ENCODE results near the gene PDXK. TPM values are rescaled to one million over a fixed set of nuclear protein-coding genes. Genes with fewer than 3 reads are reported as not detected.
"Not testable (repeated sequence)": the region's sequence is repeated elsewhere in the genome, so short reads cannot be mapped to it uniquely, and the experiment has no call there.

PDXK gene
- total RNA-seq, 1 donor: 26.0 TPM

DNA sequence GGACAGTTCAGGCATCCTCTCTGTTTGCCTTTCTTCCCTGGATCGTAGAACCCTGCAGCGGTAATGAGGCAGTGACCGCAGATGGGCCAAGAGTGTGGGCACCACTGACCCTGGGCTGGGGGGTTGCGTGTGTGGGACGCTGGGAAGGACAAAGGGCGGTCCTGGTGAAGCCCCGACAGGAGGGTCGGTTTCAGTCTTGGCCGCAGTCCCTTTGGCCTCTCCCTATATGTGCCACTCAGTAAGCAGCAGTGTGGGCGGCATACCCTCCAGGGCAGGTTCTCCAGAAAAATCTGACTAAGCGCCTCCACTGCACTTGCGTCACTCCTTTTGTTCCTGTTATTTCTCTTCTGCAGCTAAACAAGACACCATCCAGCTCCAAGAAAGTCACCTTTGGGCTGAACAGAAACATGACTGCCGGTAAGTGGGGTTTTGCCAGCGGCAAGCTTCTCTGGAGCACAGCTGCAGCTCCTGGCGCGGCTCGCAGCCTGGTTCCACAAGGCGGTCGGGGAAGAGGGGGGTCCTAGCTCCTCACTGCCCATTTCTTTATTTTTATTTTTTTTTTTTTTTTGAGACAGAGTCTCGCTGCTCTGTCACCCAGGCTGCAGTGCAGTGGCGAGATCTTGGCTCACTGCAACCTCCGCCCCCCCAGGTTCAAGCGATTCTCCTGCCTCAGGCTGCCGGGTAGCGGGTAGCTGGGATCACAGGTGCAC is 27.7 kb upstream of the PDXK start:
- H3K27me3 ChIP-seq (ENCODE audit: insufficient read depth, low read length): no peaks in the 10 kb centered on the region
- H3K9me3 ChIP-seq (ENCODE audit: low read depth, low read length): no peaks in the 10 kb centered on the region
- H3K4me1 ChIP-seq (ENCODE audit: insufficient read depth, low read length): peaks cover 13% of the 10 kb centered on the region

DNA sequence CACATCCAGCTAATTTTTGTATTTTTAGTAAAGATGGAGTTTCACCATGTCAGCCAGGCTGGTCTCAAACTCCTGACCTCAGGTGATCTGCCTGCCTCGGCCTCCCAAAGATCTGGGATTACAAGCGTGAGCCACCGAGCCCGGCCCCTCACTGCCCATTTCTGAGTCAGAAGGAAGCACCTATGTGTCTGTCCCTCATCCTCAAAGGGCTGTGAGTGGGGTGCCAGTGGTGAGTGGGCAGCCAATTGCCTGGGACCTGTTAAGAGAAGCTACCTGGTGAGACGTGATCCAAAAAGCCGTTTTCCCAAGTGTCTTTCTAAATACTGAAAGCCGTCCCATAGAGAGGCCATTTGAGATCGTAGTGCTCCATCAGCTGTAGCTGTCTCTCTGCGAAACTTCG is 27.1 kb upstream of the PDXK start:
- Histone ChIP-seq H3K27me3 (ENCODE audit: insufficient read depth, low read length) (no peaks in the 10 kb centered on the region), H3K9me3 (ENCODE audit: low read depth, low read length) (no peaks in the 10 kb centered on the region), H3K4me3 (ENCODE audit: low read length) (no peak overlapping the region), H3K4me1 (ENCODE audit: insufficient read depth, low read length) (peaks cover 13% of the 10 kb centered on the region)

More for the DNA sequence above, 27.7 kb upstream of the PDXK start:
- H3K4me3 ChIP-seq (ENCODE audit: low read length): no peak overlapping the region

DNA sequence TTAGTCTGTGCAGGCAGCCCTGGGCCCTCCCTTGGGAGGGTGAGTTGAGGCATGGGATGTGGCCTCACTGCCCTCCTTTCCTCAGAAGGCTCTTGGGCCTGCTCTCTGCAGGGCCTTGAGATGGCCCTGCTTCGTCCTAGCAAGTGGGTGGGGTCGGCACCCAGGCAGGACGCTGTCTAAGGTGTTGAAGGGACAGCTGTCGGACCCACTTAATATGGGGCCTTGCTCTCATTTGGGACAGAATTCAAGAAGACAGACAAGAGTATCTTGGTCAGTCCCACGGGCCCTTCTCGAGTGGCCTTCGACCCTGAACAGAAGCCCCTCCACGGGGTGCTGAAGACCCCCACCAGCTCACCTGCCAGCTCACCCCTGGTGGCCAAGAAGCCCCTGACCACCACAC is 26.0 kb upstream of the PDXK start:
- H3K9me3 ChIP-seq (ENCODE audit: low read depth, low read length): no peaks in the 10 kb centered on the region
- no peak overlapping the region for H3K4me3 ChIP-seq (ENCODE audit: low read length)
- H3K27me3 ChIP-seq (ENCODE audit: insufficient read depth, low read length): no peaks in the 10 kb centered on the region
- H3K4me1 ChIP-seq (ENCODE audit: insufficient read depth, low read length): peaks cover 8% of the 10 kb centered on the region

DNA sequence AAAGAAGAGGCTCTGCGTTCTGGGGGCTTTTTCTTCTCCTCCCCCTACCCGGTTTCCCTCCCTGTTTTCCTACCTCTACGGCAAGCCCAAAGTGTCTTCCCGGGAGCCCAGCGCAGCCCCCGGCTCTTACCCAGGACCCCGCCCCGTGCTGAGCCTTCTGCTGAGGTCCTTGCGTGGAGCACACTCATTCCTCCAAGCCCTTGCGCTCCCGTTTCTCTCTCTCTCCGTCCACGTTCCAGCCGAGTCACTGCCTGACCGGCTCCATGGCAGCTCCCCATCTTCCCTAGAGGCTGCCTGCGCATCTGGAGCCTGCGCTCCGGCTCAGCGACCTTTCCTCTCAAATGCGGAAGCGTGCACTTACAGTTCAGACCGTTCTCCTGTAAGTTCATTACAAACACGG is 24.9 kb upstream of the PDXK start:
- H3K4me3 ChIP-seq (ENCODE audit: low read length): no peak overlapping the region
- no peaks in the 10 kb centered on the region for H3K9me3 ChIP-seq (ENCODE audit: low read depth, low read length)
- no peaks in the 10 kb centered on the region for H3K4me1 ChIP-seq (ENCODE audit: insufficient read depth, low read length)
- H3K27me3 ChIP-seq (ENCODE audit: insufficient read depth, low read length): no peaks in the 10 kb centered on the region

DNA sequence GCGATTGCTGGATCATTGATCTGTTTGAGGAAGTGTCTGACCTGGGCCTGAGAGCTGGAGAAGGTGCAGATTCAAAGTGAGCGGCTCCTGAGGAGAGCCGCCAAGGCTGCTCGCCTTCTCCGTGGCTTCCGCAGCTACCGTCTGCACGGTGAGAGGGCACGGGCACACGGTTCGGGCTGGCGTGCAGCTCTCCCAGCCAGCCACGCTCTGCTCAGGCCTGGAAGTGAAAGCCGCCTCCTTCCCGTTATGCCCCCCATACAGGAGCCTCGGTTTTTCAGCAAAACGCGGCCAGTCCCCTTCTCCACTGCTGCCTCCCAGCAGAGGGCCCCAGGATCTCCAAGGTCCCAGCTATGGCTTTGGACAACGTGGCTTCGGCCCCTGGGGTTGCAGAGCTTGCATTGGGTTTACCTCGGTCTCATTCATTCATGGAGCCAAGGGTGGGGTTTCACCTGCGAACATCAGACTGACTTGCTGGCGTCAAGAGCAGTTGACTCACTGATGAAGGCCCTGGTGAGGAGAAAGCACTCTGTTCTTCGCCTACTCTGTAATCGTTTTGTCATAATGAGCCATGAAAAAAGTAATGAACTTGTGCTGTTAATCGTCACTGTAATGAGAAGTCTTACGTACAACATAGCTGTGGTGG is 24.4 kb upstream of the PDXK start:
- no peak overlapping the region for H3K4me3 ChIP-seq (ENCODE audit: low read length)
- no peaks in the 10 kb centered on the region for H3K27me3 ChIP-seq (ENCODE audit: insufficient read depth, low read length)
- no peaks in the 10 kb centered on the region for H3K4me1 ChIP-seq (ENCODE audit: insufficient read depth, low read length)
- H3K9me3 ChIP-seq (ENCODE audit: low read depth, low read length): no peaks in the 10 kb centered on the region

DNA sequence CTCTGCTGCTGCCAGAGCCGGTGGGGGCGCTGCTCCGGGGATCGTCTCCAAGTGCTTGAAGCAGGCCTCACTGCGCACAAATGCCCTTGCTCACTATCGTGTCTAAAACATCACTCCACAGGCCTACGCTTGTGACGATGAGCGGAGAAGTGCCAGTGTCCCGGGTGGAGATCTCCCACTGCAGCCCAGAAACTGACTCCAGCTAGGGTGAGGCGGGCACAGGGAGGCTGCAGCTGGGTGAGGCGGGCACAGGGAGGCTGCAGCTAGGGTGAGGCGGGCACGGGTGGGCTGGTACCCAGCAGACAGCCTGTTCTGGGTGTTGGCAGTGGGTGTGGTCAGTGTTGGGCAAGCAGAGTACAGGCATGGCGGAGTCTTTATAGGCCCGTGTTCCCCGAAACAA is 22.7 kb upstream of the PDXK start:
- Histone ChIP-seq H3K27me3 (ENCODE audit: insufficient read depth, low read length) (no peaks in the 10 kb centered on the region), H3K4me1 (ENCODE audit: insufficient read depth, low read length) (no peaks in the 10 kb centered on the region), H3K4me3 (ENCODE audit: low read length) (no peak overlapping the region), H3K9me3 (ENCODE audit: low read depth, low read length) (no peaks in the 10 kb centered on the region)

DNA sequence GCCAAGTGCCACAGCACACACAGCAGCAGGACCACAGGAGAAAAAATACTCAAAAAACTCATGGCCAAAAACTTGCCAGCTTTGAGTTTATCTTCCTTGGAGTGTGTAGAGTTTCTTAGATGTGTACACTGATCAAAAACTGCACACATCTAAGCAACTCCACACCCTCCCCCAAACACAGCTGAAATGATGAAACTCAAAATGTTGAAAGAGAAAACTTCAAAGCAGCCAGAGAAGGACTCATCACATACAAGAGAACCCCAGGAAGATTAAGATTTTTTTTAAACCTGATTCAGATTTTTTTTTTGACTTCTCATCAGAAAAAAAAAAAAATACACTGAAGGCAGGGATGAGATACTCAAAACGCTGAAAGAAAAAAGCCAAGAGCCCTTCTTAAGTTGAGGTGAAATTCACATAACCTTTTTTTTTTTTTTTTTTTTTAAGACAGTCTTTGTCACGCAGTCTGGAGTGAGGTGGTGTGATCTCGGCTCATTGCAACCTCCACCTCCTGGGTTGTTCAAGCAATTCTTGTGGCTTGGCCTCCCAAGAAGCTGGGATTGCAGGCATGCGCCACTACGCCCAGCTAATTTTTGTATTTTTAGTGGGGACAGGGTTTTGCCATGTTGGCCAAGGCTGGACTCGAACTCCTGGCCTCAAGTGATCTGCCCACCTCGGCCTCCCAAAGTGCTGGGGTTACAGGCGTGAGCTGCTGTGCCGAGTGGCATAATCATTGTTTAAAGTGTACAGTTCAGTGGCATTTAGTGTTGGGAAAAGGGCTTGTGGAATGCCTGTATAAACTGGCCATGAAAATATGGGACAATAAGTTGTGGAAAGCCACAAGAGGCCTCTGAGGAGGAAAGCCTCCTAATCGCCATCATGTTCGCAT is 20.9 kb upstream of the PDXK start:
- H3K27me3 ChIP-seq (ENCODE audit: insufficient read depth, low read length): no peaks in the 10 kb centered on the region
- peaks cover 9% of the 10 kb centered on the region for H3K4me1 ChIP-seq (ENCODE audit: insufficient read depth, low read length)
- H3K4me3 ChIP-seq (ENCODE audit: low read length): no peak overlapping the region
- no peaks in the 10 kb centered on the region for H3K9me3 ChIP-seq (ENCODE audit: low read depth, low read length)

DNA sequence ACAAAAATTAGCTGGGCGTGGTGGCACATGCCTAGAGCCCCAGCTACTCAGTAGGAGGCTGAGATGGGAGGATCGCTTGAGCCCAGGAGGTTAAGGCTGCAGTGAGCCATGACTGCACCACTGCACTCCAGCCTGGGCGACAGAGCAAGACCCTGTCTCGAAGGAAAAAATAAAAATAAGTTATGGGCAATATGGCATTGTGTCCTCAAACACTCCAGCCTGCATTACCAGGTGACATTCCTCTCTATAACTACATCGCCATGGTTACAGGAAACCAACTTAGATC is 19.5 kb upstream of the PDXK start:
- H3K4me3 ChIP-seq (ENCODE audit: low read length); H3K27me3 ChIP-seq (ENCODE audit: insufficient read depth, low read length); H3K9me3 ChIP-seq (ENCODE audit: low read depth, low read length): not testable (repeated sequence)
- H3K4me1 ChIP-seq (ENCODE audit: insufficient read depth, low read length): peaks cover 13% of the 10 kb centered on the region

DNA sequence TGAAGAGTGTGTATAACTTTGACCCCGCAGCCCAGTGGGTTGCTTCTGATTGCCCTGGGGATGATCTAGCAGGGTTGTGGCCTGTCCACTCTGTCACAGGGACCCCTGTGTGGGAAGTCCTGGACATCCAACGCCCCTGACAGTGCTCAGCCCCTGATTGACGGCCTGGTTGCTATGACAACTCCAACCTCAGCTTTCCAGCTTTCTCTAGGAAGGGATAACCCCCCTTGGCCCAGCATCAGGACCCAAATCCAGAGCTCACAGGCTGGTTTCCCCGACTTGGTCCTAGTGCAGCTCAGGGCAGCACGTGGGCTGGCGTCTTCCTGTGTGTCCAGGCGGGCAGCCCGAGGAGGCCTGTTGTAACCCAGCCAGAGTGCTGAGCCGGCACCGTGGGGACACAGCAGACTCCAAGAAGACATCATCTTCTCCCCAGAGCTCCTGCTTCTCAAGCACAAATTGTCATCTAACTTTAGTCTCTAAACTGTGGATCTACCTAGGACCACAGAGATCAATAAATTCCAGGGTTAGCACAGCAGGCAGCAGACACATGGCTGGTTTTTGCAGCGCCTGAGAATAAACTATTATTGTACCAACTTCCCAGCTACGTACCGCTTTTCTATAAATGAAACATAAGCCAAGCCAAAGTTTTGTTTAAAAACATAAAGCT is 18.9 kb upstream of the PDXK start:
- H3K4me3 ChIP-seq (ENCODE audit: low read length): no peak overlapping the region
- no peaks in the 10 kb centered on the region for H3K27me3 ChIP-seq (ENCODE audit: insufficient read depth, low read length)
- H3K9me3 ChIP-seq (ENCODE audit: low read depth, low read length): no peaks in the 10 kb centered on the region
- peaks cover 13% of the 10 kb centered on the region for H3K4me1 ChIP-seq (ENCODE audit: insufficient read depth, low read length)

DNA sequence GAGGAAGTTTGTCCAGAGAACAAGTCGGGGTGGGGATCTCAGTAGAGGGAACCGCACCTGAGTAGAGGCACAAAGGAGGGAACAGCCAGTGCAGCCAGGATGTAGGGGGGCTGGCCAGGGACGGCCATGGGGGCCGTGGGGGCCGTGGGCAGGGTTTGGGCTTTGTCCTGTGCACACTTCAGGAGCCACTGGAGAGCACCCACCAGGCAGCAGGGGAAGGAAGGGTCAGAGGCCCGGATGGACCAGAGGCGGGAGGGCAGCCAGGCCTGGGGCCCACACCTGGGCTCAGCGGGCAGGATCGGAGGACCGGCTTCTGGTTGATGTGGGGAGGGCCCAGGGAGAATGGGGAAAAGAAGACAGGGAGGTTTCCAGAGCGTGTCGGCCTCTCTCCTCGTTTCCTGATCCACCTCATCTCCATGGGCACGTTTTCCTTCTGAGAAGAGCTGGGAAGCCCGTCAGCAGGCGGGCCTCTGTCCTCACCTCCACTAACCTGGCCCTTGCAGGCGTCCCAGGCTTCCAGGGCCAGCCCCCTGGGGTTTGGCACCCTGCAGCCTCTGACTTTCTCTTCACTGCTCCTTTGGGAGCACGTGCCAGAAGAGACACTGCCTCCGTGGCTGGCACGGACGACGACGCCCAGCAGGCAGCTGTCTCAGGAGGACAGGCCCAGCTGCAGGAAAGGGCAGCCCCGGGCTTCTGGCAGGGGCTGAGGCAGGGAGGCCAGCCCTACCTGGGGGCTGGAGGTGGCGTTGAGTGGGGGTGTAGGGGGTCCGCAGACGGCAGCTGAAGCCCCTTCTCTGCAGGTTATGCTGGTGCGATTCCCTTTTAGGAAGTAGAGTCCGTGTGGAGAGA is 16.8 kb upstream of the PDXK start:
- no peaks in the 10 kb centered on the region for H3K27me3 ChIP-seq (ENCODE audit: insufficient read depth, low read length)
- no peak overlapping the region for H3K4me3 ChIP-seq (ENCODE audit: low read length)
- H3K9me3 ChIP-seq (ENCODE audit: low read depth, low read length): no peaks in the 10 kb centered on the region

DNA sequence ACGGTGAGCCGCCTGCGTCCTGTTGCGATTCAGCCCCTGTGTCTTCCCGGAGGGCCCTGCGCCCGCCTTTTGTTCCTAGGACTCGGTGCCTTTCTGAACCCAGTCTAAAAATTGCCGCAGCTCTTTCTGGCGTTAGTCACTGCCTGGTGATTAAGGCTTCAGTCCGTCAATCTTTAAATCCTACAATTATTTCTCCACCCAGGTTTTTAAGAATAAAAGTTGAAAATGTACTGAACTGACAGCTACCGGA is 16.2 kb upstream of the PDXK start:
- no peak overlapping the region for H3K4me3 ChIP-seq (ENCODE audit: low read length)
- H3K9me3 ChIP-seq (ENCODE audit: low read depth, low read length): no peaks in the 10 kb centered on the region

More for the DNA sequence above, 16.8 kb upstream of the PDXK start:
- peaks cover 13% of the 10 kb centered on the region for H3K4me1 ChIP-seq (ENCODE audit: insufficient read depth, low read length)

DNA sequence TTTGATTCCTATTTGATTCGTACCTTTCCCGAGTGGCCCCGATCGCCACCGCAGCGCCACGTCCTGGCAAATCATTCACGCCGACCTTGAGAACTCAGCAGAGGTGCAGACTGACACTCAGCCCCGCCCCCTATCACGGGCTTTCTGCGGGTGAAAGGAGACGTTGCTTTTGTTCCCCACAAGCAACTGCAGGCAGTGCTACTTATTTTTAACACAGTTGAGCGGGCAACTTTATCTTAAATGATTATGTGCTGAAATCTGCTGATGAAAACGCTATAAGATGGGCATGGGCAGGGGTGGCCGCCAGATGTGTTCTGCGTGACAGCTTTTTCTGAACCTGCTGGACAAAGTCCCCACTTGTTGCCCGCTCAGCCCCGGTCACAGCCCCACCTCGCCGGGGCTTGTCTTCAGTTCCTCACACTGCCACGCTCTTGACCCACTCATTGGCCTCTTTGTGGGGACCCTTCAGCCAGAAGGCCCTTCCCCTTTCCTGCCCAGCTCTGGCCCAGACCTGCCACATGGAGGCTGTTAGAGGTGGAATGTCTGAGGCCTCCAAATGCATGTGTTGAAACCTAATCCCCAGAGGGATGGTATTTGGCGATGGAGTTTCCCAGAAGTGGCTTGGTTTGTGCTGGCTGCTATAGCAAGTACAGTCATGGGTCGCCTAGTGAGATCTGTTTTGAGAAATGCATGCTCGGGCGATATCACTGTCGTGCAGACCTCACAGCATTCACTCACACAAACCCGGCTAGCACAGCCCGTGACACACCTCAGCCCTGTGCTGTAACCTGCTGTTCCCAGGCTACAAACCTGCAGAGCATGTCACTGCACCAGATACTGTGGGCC is 15.7 kb upstream of the PDXK start:
- Histone ChIP-seq H3K4me1 (ENCODE audit: insufficient read depth, low read length) (peaks cover 13% of the 10 kb centered on the region), H3K4me3 (ENCODE audit: low read length) (no peak overlapping the region), H3K9me3 (ENCODE audit: low read depth, low read length) (no peaks in the 10 kb centered on the region), H3K27me3 (ENCODE audit: insufficient read depth, low read length) (no peaks in the 10 kb centered on the region)

More for the DNA sequence above, 16.2 kb upstream of the PDXK start:
- Histone ChIP-seq H3K4me1 (ENCODE audit: insufficient read depth, low read length) (peaks cover 13% of the 10 kb centered on the region), H3K27me3 (ENCODE audit: insufficient read depth, low read length) (no peaks in the 10 kb centered on the region)

DNA sequence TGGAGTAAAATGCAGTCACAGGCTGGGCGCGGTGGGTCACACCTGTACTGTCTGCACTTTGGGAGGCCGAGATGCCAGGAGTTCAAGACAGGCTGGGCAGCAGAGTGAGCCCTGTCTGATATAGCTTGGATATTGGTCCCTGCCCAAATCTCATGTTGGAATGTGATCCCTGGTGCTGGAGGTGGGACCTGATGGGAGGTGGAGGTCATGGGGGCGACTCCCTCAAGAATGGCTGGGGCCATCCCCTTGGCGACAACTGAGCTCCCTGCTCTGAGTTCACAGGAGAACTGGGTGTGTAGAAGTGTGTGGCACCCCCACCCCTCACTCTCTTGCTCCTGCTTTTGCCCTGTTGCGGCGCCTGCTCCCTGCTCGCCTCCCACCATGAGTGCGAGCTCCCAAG is 11.5 kb upstream of the PDXK start:
- no peaks in the 10 kb centered on the region for H3K27me3 ChIP-seq (ENCODE audit: insufficient read depth, low read length)
- no peak overlapping the region for H3K4me3 ChIP-seq (ENCODE audit: low read length)
- H3K9me3 ChIP-seq (ENCODE audit: low read depth, low read length): no peaks in the 10 kb centered on the region
- H3K4me1 ChIP-seq (ENCODE audit: insufficient read depth, low read length): peaks cover 15% of the 10 kb centered on the region

Measured in mononuclear cell (primary cell).